ENCODE data around the gene COL9A2. TPM values are rescaled to one million over a fixed set of nuclear protein-coding genes. Genes with fewer than 3 reads are reported as not detected.

The COL9A2 gene
- polyA plus RNA-seq, 2 of the 4 experiments (the other 2 are of a cell fraction) = 0.12 to 0.16 TPM

- no peak for DNase-seq (ENCODE audit: low read depth in 1 of 2, low spot score in 1 of 2)
- ATAC-seq = no peak
- H3K27ac ChIP-seq = no peak overlapping the region
These were observed 42.8 kb downstream of the COL9A2 start for GRCh38 chr1:40274331-40274730.

More at GRCh38 chr1:40274331-40274730, 42.8 kb downstream of the COL9A2 start:
- no peaks in the 10 kb centered on the region for H3K4me1 ChIP-seq
- TF ChIP-seq NPAS2 (CRISPR knock-in tag; IDR thresholded peaks at IDR 0.05; ENCODE audit: borderline replicate concordance) = no peak
- TF ChIP-seq TFCP2L1 (CRISPR knock-in tag; IDR thresholded peaks at IDR 0.05) = no peak
- no peak for TF ChIP-seq ESRRA (IDR thresholded peaks at IDR 0.05; ENCODE audit: borderline replicate concordance, low read length)
- no peak for TF ChIP-seq PBX3 (IDR thresholded peaks at IDR 0.05)
- TF ChIP-seq HEYL (CRISPR knock-in tag; IDR thresholded peaks at IDR 0.05) = no peak
- TF ChIP-seq KDM5A (IDR thresholded peaks at IDR 0.05) = no peak
- TF ChIP-seq REST (IDR thresholded peaks at IDR 0.05) = no peak
- no peak for TF ChIP-seq BHLHE40 (IDR thresholded peaks at IDR 0.05; ENCODE audit: low read depth, low read length)
- no peak for TF ChIP-seq HOXA7 (CRISPR knock-in tag; IDR thresholded peaks at IDR 0.05)
- TF ChIP-seq BCL3 (IDR thresholded peaks at IDR 0.05) = no peak
- TF ChIP-seq CTCF (IDR thresholded peaks at IDR 0.05) = no peak
- TF ChIP-seq SMC3 (IDR thresholded peaks at IDR 0.05) = no peak
- no peak for TF ChIP-seq HDAC2 (IDR thresholded peaks at IDR 0.05)
- no peak for TF ChIP-seq NR3C1 (IDR thresholded peaks at IDR 0.05)
- no peak for TF ChIP-seq ZSCAN20 (CRISPR knock-in tag; IDR thresholded peaks at IDR 0.05)
- no peak for TF ChIP-seq HES2 (IDR thresholded peaks at IDR 0.05)
- no peak for TF ChIP-seq HOXB13 (CRISPR knock-in tag; IDR thresholded peaks at IDR 0.05; ENCODE audit: low read depth)
- TF ChIP-seq SREBF2 (IDR thresholded peaks at IDR 0.05) = no peak
- TF ChIP-seq RNF2 (IDR thresholded peaks at IDR 0.05; ENCODE audit: borderline replicate concordance, low read depth) = no peak
- POLR2A ChIA-PET = no interaction called here
- H3K9me3 ChIP-seq = no peaks in the 10 kb centered on the region
- CTCF ChIA-PET = no interaction called here
- no peak overlapping the region for H3K4me2 ChIP-seq
- no peak for FAIRE-seq
- H3K4me3 ChIP-seq = no peak overlapping the region
- WGBS (ENCODE audit: missing lambda C conversion rate) = 91% methylated on average over 2 of the region's 2 CpGs

All from A549 (cell line).